ENCODE data around the gene HJURP.

HJURP gene

DNA sequence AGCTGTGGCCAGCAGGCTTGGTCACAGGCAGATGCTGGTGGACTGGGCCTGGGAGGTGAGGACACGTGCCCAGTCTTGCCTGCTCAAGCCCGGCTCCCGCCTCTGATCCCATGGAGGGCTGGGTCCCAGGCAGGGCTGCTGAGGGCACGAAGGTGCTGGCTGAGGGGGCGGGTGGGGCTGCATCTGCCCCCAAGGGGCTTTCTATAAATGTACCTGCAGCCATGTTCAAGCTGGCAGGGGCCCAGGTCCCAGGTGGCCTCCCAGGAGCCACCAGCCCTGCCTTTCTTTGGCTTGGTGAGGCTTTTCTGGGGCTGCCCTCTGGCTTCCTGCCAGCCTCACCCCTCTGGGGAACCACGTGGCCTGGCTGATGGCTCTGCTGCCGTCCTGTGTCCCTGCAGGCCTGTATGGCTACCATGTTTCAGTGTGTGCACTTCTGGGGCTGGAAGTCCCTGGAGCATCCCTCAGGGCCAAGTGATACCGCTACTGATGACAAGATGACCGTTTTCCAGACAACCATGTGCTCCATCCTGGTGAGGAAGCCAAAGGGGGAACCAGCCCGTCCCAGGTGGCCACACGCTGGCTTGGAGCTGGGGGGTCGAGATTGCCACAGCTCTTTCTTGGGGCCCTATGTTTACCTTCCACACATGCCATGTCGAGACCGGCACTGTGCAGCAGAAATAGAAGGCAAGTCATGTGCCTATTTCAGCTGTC is 23.2 kb downstream of the HJURP start:
- no peak for DNase-seq (ENCODE audit: low read depth in 3 of 3, low spot score in 1 of 3)

DNA sequence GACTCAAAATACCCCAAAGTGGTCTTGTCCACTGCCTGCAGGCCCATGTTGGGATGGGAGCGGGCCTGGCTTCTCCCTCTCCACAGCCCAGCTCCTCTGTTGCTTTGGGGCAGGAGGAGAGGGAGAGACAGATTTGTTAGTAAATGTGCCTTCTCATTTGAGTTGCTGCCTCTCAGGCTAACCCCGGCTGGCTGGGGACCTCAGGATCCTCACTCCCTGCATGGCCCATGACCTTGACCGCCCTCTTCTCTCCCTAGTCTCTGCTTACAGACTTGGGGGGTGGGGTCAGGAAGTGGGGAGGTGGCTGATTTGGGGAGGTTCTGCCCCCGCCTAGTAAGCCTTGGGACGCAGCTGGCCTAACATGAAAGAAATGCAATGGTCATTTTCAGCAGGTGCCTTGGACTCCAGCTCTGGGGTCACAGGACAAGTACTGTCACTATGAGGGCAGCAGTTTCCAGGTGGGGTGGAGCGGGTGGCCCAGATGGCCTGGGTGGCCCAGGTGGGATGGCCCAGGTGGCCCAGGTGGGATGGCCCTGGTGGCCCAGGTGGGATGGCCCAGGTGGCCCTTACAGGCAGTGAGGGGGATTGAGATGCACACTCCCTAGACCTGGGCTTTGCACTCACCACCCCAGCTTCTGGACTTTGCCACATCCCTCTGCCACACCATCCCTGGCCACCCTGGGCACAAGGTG is 24.1 kb downstream of the HJURP start:
- no peak for DNase-seq (ENCODE audit: low read depth in 3 of 3, low spot score in 1 of 3)

DNA sequence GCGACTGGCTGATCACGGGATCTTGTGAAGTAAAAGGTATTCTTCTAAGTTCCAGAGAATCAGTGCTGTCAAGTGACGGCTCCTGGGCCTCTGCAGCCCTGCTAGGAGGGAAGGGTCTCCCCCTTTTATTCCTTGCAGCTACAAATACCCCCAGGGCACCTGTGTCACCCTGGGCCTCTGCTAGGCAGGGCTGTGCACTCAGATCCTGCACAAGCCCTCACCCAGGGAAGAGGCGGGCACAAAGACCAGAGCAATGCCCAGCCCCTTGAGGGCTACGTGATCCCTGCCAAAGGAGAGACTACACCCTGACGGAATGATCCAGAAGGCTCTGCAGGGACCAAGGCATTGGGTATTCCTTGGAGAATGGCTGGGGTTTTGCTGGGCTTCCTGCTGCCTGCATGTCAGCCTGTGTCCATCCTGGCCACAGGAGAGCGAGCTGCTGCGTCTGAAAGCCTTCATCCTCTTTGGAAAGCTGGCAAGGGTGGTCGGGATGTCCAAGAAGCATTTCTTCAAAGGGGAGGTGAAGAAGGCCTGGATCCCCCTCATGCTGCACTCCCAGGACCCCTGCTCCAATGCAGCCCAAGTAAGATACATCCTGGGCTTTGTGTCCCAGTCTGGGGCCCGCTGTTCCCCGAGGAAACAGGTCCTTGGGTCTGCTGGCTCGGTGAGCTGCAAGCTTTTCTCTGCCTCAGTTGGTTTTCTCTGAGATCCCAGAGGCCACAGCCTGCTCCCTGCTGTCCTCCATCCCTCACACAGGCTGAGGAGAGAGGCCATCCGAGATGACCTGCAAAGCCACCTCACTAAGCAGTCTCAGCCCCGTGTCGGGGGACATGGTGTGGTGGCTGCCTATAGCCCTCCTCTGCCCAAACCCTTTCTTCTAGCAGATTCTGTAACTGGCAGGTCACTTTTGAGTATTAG is 24.9 kb downstream of the HJURP start:
- DNase-seq (ENCODE audit: low read depth in 3 of 3, low spot score in 1 of 3), result no peak

GRCh38 chr2:233828546-233829192 is 25.7 kb downstream of the HJURP start:
- no peak for DNase-seq (ENCODE audit: low read depth in 3 of 3, low spot score in 1 of 3)

DNA sequence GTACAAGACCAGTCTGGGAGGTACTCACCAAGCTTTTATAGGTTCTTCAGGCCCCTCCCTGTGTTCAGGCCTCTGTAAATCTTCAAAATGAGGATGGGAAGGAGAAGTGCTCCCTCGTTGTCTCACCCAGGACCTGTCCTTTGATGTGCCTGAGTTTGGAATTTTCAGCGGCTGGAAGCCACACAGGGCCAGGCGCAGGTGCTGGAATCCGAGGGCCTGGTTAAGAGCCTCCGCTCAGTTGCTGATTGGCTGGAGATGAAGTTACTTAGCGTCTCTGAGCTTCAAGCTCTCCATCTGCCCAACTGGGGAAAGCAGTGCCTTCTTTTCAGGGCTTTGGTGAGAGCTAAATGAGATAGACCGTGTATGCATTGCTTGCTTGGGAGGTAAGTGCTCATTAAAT is 30.0 kb downstream of the HJURP start:
- DNase-seq (ENCODE audit: low read depth in 3 of 3, low spot score in 1 of 3), result no peak

DNA sequence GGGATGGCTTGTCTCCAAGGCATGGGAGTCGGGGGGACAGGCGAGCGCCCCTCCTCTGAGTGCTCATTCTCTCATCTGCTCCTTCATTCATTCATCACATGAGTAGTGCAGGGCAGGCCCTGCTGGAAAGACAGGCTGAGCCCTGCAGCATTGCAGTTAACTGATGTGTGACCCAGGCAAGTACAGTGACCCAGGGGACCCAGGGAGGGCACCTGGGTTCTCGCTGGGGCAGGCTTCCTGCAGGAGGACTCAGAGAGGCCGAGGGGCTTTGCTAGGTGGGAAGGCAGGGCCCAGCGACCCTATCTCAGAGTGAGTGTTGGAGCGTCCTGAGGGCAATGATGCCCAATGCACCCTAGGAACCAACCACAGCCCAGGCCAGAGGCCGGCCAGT is 30.6 kb downstream of the HJURP start:
- no peak for DNase-seq (ENCODE audit: low read depth in 3 of 3, low spot score in 1 of 3)

GRCh38 chr2:233822781-233823730 is 31.3 kb downstream of the HJURP start:
- no peak for DNase-seq (ENCODE audit: low read depth in 3 of 3, low spot score in 1 of 3)

DNA sequence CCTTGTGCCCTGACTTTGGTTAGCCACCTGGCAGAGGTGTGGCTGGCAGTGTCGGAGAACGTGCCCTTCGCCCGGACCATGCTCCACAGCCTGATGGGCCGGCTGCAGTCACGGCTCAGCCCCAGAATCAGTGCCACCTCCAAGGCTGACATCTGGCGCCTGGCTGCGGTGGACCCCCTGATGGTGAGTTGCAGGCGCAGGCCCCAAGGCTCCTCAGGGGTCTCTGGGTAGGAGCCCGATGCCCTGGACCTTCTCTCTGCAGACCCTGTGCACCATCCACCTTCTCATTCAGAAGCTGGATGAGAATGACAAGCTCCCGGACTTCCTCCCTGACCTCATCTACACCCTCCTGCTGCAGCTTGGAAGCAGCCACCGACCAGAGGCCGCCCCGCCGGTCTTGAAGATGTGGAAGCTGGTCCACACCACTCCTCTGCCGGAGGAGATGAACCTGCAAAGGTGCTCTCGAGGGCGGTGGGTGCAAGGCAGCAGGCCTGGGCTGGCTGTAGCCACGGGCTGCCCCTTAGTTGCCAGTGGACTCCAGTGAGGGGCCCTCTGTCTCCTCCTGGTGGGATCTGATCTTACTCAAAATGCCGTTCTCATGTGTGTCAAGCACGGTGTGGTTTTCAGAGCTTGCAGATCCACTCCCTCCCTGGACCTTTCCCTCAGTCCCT is 32.1 kb downstream of the HJURP start:
- no peak for DNase-seq (ENCODE audit: low read depth in 3 of 3, low spot score in 1 of 3)

DNA sequence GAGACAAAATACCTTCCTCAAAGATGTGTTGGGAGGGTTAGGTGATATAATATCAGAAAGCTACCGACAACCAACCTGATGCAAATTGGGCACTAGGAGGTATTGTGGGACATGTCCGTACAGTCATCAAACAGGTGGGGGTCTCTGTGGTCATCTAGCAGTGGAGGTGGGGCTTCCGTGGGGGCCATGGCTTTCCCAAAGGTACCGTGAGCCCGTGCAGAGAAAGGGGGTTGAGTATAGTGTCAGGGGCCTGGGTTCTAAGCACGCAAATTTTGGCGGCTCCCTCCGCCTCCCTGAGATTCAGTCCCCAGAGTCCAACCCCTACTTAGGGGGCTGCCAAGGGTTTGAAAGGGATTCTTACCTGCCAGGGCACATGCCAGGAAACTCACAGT is 32.6 kb downstream of the HJURP start:
- DNase-seq (ENCODE audit: low read depth in 3 of 3, low spot score in 1 of 3), result no peak

DNA sequence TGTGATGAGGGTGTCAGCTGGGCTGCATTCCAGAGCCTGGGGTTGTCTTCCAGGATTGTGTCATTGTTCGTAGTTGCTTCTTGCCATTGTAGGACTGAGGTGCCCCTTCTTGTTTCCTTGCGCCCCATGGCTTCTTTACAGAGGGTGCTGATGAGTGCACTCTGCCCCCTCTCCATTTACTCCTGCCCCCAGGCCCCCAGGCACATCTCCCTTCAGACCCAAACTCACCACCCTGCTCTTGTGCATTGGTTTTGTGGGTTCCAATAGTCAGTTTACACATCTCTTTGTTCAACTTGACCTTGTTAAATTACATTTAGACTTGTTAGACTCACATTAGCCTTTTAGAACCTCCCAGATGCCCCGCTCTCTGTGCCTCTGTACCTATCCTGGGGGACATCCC is 33.1 kb downstream of the HJURP start:
- no peak for DNase-seq (ENCODE audit: low read depth in 3 of 3, low spot score in 1 of 3)

DNA sequence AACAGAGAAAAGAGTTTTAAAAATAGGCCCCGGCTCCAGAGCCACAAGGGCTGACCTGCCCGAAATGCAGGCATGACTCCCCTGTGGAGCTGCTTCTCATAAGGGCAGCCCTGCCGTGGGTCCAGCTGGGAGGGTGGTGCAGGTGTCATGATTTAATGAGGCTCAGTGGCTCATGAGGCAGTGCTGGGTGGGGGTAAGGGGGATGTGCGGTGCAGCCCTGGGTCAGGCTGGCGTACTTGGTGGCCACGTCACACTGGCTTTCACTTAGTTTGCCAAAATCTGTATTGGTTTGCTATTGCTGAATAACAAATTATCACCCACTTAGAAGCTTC is 33.6 kb downstream of the HJURP start:
- DNase-seq (ENCODE audit: low read depth in 3 of 3, low spot score in 1 of 3), result no peak

GRCh38 chr2:233819884-233820773 is 34.2 kb downstream of the HJURP start:
- DNase-seq (ENCODE audit: low read depth in 3 of 3, low spot score in 1 of 3), result no peak

DNA sequence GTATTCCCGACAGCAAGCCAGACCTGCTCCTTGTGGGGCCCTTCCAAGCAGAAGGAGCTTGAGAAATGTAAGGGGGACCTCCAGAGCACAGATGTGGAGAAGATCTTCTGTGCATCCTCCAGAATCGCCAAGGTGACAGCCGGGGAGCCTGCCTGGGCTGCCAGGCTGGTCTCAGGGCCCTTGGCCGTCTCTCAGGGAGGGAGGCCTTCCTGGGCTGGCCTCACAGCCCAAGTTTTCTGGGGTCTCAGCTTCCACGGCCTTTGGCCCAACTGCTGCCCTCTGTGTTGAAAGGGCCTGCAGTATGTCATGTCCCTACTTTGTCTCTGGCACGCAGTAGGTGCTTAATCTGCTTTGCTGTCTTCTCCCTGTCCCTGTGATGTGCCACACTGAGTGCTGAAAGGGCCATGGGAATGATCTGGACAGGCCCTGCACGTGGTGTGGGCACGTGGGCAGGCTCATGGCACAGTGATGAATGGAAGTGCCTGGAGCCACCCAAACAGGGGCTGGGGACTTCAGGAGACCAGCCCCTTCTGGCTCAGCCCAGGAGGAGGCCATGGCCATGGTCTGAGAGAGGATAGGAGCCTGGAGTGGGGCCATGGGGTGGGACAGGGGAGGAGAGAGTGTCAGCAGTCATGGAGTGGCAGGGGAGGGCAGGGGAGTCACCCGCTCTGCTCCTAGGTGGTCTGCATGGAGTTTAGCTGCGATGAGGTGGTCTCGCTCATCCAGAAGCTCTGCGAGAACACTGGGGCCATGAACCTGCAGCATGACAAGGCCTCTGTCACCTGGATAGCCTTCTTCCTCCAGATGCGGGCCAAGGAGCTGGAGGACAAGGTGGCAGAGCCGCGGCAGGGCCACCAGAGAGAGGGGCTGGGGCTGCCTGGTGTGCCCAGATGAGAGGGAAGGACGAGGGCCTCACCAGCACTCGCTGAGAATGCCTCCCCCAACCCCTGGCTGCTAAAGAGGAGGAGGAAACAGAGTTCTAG is 35.4 kb downstream of the HJURP start:
- no peak for DNase-seq (ENCODE audit: low read depth in 3 of 3, low spot score in 1 of 3)

DNA sequence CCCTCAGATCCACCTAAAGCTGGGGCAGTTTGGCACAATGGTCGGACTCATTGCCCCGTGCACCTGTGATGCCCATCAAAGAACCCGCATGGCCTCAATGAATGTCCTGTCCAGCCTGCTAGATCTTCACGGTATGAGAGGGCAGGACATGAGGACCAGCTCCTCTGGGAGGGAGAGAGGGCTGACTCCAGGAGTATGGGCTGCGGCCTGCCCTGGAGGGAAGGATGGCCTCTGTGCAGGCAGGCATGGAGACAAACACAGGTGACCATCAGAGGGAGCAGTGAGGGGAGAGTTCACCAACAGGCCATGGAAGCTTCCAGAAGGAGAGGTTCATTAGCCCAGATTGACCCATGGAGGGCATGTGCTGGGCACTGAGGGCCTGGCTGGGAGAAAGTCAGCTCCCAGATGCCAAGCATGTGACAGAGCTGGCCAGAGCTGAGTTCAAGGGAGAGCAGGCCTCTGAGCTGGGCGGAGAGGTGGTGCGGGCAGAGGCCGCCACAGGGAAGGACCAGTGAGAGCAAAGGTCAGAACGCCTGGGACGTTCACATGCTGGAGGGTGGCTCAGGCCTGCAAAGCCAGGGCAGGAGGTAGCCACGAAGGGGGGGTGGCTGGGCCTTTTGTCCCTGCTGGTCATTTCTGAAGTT is 36.2 kb downstream of the HJURP start:
- DNase-seq (ENCODE audit: low read depth in 3 of 3, low spot score in 1 of 3), result no peak

DNA sequence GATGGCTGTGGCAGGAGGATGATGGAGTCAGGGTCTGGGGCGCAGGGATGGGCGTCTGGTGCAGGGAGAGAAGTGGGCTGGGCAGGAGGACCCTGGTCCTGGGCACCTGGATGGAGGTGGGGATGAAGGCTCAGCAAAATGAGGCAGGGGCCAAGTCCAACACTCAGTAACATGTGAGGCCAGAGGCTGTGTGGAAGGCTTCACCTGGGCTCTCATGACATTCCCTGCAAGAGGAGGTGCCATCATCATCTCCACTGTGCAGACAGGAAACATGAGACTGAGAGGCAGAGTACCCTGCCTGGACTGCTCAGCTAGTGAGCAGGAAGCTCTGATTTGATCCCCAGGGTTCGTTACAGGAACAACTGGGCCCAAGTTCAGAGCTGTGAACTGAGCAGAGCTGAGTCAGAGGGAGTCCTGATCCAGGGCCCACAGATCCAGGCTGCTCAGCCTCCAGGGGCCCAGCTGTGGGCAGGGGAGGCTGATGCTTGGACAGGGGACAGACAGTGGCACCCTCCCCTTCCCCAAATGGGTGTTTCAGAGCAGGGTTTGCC is 36.9 kb downstream of the HJURP start:
- DNase-seq (ENCODE audit: low read depth in 3 of 3, low spot score in 1 of 3), result no peak

DNA sequence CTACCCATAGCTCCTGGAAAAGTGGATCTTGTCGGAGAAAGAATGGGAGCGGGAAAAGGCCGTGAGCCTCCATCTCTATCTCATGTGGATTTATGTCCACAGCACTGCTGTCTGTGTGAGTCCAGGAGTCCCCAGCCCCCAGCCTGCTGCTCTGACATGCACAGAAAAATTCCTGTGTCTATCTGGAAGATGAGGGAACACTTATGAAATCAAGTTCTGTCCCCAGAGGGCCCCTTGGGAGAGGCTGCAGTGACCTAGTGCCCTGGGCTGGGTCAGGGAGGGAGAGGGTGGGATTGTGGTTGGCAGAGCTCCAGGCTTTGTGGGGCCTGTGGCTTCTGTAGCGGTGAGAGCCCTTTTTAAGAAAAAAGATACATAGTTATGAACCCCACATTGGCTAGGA is 37.6 kb downstream of the HJURP start:
- no peak for DNase-seq (ENCODE audit: low read depth in 3 of 3, low spot score in 1 of 3)

DNA sequence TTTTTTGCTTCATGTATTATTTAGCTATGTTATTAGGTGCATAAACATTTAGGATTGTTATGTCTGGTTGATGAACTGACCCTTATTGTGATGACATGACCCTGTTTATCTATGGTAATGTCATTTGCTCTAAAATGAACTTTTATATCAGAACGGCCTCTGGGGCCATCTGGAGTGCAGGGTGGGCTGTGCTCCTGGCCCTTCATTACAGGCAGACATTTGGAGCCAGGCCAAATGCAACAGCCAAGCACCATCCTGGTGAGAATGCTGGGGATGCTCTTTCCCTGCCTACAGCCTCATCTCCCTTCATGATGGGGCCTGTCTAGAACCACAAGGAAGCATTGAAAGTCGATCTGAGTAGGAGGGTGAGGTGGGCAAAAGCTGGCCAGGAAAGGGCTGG is 38.0 kb downstream of the HJURP start:
- DNase-seq (ENCODE audit: low read depth in 3 of 3, low spot score in 1 of 3), result no peak

All from stimulated activated CD4-positive, alpha-beta T cell treated with anti-CD3 and anti-CD28 coated beads, TNF-alpha, amount 100 ng/mL, for 1 hour (primary cell).